Measurements from ENCODE around the gene KLK12. TPM values are rescaled to one million over a fixed set of nuclear protein-coding genes. Genes with fewer than 3 reads are reported as not detected.

KLK12 gene
- total RNA-seq, 2 donors from 2014 or later: not detected

- no peaks in the 10 kb centered on the region for H3K27me3 ChIP-seq (replicated peaks; ENCODE audit: insufficient read depth)
- H3K4me1 ChIP-seq (ENCODE audit: control insufficient read depth in 1 of 2, low read depth in 2 of 2): no peaks in the 10 kb centered on the region
- no peak for TF ChIP-seq CTCF (IDR thresholded peaks at IDR 0.05)
- H3K27ac ChIP-seq: no peak within 1 kb of the TSS
- H3K9me3 ChIP-seq: no peaks in the 10 kb centered on the region
- H3K36me3 ChIP-seq: no peaks in the 10 kb centered on the region
- H3K4me3 ChIP-seq: no peak within 1 kb of the TSS
- DNase-seq (ENCODE audit: low spot score) (no peak), ATAC-seq (ENCODE audit: insufficient number of reproducible peaks, low FRiP score, low read depth) (no peak)
Observed at GRCh38 chr19:51064534-51065220, 29.9 kb upstream of the KLK12 start, which contains the start of gene KLK13. TSS of gene KLK13 (minus strand) at chr19:51065092. CDS start at chr19:51065067, 25 bp downstream.

GRCh38 chr19:51063664-51064063, 28.9 kb upstream of the KLK12 start:
- no peak for TF ChIP-seq CTCF (IDR thresholded peaks at IDR 0.05)
- DNase-seq (ENCODE audit: low spot score): no peak
- no peak overlapping the region for H3K4me3 ChIP-seq

GRCh38 chr19:51060973-51061372, 26.2 kb upstream of the KLK12 start:
- H3K4me3 ChIP-seq: no peak overlapping the region
- no peaks in the 10 kb centered on the region for H3K27me3 ChIP-seq (replicated peaks; ENCODE audit: insufficient read depth)
- TF ChIP-seq CTCF (IDR thresholded peaks at IDR 0.05): no peak
- H3K27ac ChIP-seq: no peak overlapping the region
- no peak for ATAC-seq (ENCODE audit: insufficient number of reproducible peaks, low FRiP score, low read depth)
- H3K4me1 ChIP-seq (ENCODE audit: control insufficient read depth in 1 of 2, low read depth in 2 of 2): no peaks in the 10 kb centered on the region
- DNase-seq (ENCODE audit: low spot score): no peak
- H3K9me3 ChIP-seq: no peaks in the 10 kb centered on the region
- no peaks in the 10 kb centered on the region for H3K36me3 ChIP-seq

More at GRCh38 chr19:51063664-51064063, 28.9 kb upstream of the KLK12 start:
- no peaks in the 10 kb centered on the region for H3K27me3 ChIP-seq (replicated peaks; ENCODE audit: insufficient read depth)
- H3K4me1 ChIP-seq (ENCODE audit: control insufficient read depth in 1 of 2, low read depth in 2 of 2): no peaks in the 10 kb centered on the region
- no peaks in the 10 kb centered on the region for H3K9me3 ChIP-seq
- ATAC-seq (ENCODE audit: insufficient number of reproducible peaks, low FRiP score, low read depth): no peak
- H3K36me3 ChIP-seq: no peaks in the 10 kb centered on the region
- H3K27ac ChIP-seq: no peak overlapping the region

GRCh38 chr19:51060336-51060735, 25.5 kb upstream of the KLK12 start:
- DNase-seq (ENCODE audit: low spot score) (no peak), ATAC-seq (ENCODE audit: insufficient number of reproducible peaks, low FRiP score, low read depth) (no peak)
- TF ChIP-seq CTCF (IDR thresholded peaks at IDR 0.05): no peak
- Histone ChIP-seq H3K9me3 (no peaks in the 10 kb centered on the region), H3K36me3 (no peaks in the 10 kb centered on the region), H3K27me3 (replicated peaks; ENCODE audit: insufficient read depth) (no peaks in the 10 kb centered on the region), H3K27ac (no peak overlapping the region), H3K4me1 (ENCODE audit: control insufficient read depth in 1 of 2, low read depth in 2 of 2) (no peaks in the 10 kb centered on the region), H3K4me3 (no peak overlapping the region)

- H3K27me3 ChIP-seq (replicated peaks; ENCODE audit: insufficient read depth): no peaks in the 10 kb centered on the region
- ATAC-seq (ENCODE audit: insufficient number of reproducible peaks, low FRiP score, low read depth) (no peak), DNase-seq (ENCODE audit: low spot score) (no peak)
- no peak for TF ChIP-seq CTCF (IDR thresholded peaks at IDR 0.05)
- H3K36me3 ChIP-seq: no peaks in the 10 kb centered on the region
- H3K4me3 ChIP-seq: no peak overlapping the region
- H3K9me3 ChIP-seq: no peaks in the 10 kb centered on the region
- no peaks in the 10 kb centered on the region for H3K4me1 ChIP-seq (ENCODE audit: control insufficient read depth in 1 of 2, low read depth in 2 of 2)
- no peak overlapping the region for H3K27ac ChIP-seq
Observed at GRCh38 chr19:51059715-51060114, 24.9 kb upstream of the KLK12 start.
